WTC11 (cell line): ENCODE data around the gene GTF3C4. TPM values are rescaled to one million over a fixed set of nuclear protein-coding genes. Genes with fewer than 3 reads are reported as not detected.

Experiments used
- ATAC-seq: fragments of 200-7000 bp; cut with Tn5 transposase; 2 replicates; pipeline ENCODE4 v1.10.0; 2021; ENCODE audit warnings: mild to moderate bottlenecking, moderate library complexity
- CTCF ChIA-PET: fragments of 300-600 bp; sonication (Branson Sonifier 250); formaldehyde crosslinking; loops from one replicate; lab custom pipeline; 2021; ENCODE audit warnings: antibody characterized with exemption; lab: Charles Lee
- POLR2A ChIA-PET: fragments of 350-600 bp; sonication (Branson Sonifier 250); formaldehyde crosslinking; loops from one replicate; lab custom pipeline; 2021; ENCODE audit warnings: antibody characterized with exemption; lab: Charles Lee
- DNase-seq: peaks from one replicate; pipeline ENCODE4 v3.0.0; 2021; ENCODE audit warnings: low spot score
- H3K27ac Mint-ChIP-seq: 2 replicates; pipeline ENCODE4 v1.8.0; 2021; ENCODE audit warnings: mixed read lengths
- H3K27me3 Mint-ChIP-seq: 2 replicates; pipeline ENCODE4 v1.8.0; 2021; ENCODE audit warnings: low read depth, mild to moderate bottlenecking, moderate library complexity, mixed read lengths
- H3K36me3 Mint-ChIP-seq: 2 replicates; pipeline ENCODE4 v1.8.0; 2021; ENCODE audit warnings: mixed read lengths
- H3K4me1 Mint-ChIP-seq: 2 replicates; pipeline ENCODE4 v1.8.0; 2022; ENCODE audit warnings: mixed read lengths
- H3K4me3 Mint-ChIP-seq: 2 replicates; pipeline ENCODE4 v1.8.0; 2021; ENCODE audit warnings: mild to moderate bottlenecking, moderate library complexity, mixed read lengths
- H3K9me3 Mint-ChIP-seq: 2 replicates; pipeline ENCODE4 v1.8.0; 2021; ENCODE audit warnings: mixed read lengths
- E2F5 ChIP-seq: sonication (generic); formaldehyde crosslinking; IDR thresholded peaks from 2 replicates; pipeline ENCODE4 v1.8.1; 2022; ENCODE audit warnings: mild to moderate bottlenecking, moderate library complexity, missing genetic modification reagents
- FOXJ3 ChIP-seq: sonication (generic); formaldehyde crosslinking; IDR thresholded peaks from 2 replicates; pipeline ENCODE4 v1.9.0; 2021; ENCODE audit warnings: missing genetic modification reagents, mild to moderate bottlenecking, borderline replicate concordance
- FOXP1 ChIP-seq: sonication (generic); formaldehyde crosslinking; IDR thresholded peaks from 2 replicates; pipeline ENCODE4 v1.8.0; 2022; ENCODE audit warnings: missing genetic modification reagents, mild to moderate bottlenecking, moderate library complexity, borderline replicate concordance
- JUN ChIP-seq: sonication (generic); formaldehyde crosslinking; IDR thresholded peaks from 2 replicates; pipeline ENCODE4 v1.8.0; 2023; ENCODE audit warnings: mild to moderate bottlenecking, missing genetic modification reagents
- MYBL2 ChIP-seq: sonication (generic); formaldehyde crosslinking; IDR thresholded peaks from 2 replicates; pipeline ENCODE4 v1.8.1; 2023; ENCODE audit warnings: mild to moderate bottlenecking, moderate library complexity, missing genetic modification reagents
- NFATC4 ChIP-seq: fragments of 250-450 bp; sonication (Bioruptor Pico); IDR thresholded peaks from 2 replicates; pipeline ENCODE4 v1.9.0; 2021; ENCODE audit warnings: mild to moderate bottlenecking
- RORB ChIP-seq: fragments of 250-450 bp; sonication (Bioruptor Pico); IDR thresholded peaks from 2 replicates; pipeline ENCODE4 v1.9.0; 2021; ENCODE audit warnings: mild to moderate bottlenecking
- SMAD3 ChIP-seq: sonication (generic); formaldehyde crosslinking; IDR thresholded peaks from 2 replicates; pipeline ENCODE4 v1.8.0; 2022; ENCODE audit warnings: missing genetic modification reagents, mild to moderate bottlenecking, borderline replicate concordance
- TCF7 ChIP-seq: sonication (generic); formaldehyde crosslinking; IDR thresholded peaks from 2 replicates; pipeline ENCODE4 v1.8.0; 2022; ENCODE audit warnings: mild to moderate bottlenecking, low read depth, missing genetic modification reagents, moderate library complexity
- TEAD1 ChIP-seq: sonication (generic); formaldehyde crosslinking; IDR thresholded peaks from 2 replicates; pipeline ENCODE4 v1.8.0; 2022; ENCODE audit warnings: mild to moderate bottlenecking, missing genetic modification reagents
- TP53 ChIP-seq: sonication (generic); formaldehyde crosslinking; IDR thresholded peaks from 2 replicates; pipeline ENCODE4 v1.8.1; 2023; ENCODE audit warnings: mild to moderate bottlenecking, missing genetic modification reagents
- USF1 ChIP-seq: sonication (generic); formaldehyde crosslinking; IDR thresholded peaks from 2 replicates; pipeline ENCODE4 v1.8.0; 2022; ENCODE audit warnings: mild to moderate bottlenecking, missing genetic modification reagents
- ZMAT4 ChIP-seq: fragments of 250-450 bp; sonication (Bioruptor Pico); IDR thresholded peaks from 2 replicates; pipeline ENCODE4 v1.9.0; 2021; ENCODE audit warnings: mild to moderate bottlenecking
- ZNF263 ChIP-seq: sonication (generic); formaldehyde crosslinking; IDR thresholded peaks from 2 replicates; pipeline ENCODE4 v1.8.1; 2022; ENCODE audit warnings: low read depth, mild to moderate bottlenecking, moderate library complexity, missing genetic modification reagents
- ZNF425 ChIP-seq: fragments of 250-450 bp; sonication (Bioruptor Pico); conservative IDR thresholded peaks from 2 replicates; pipeline ENCODE4 v1.9.0; 2021; ENCODE audit warnings: mild to moderate bottlenecking
- total RNA-seq: library from RNA; stranded (reverse); gene quantifications from 3 replicates; pipeline ENCODE4 v1.2.3, GENCODE V29; 2021
- TF ChIP-seq, protein P1 (sequence below): sonication (generic); formaldehyde crosslinking; IDR thresholded peaks from 2 replicates; pipeline ENCODE4 v1.8.1; 2022; ENCODE audit warnings: missing genetic modification reagents, borderline replicate concordance
- TF ChIP-seq, protein P2 (sequence below): sonication (generic); formaldehyde crosslinking; IDR thresholded peaks from 2 replicates; pipeline ENCODE4 v1.8.0; 2023; ENCODE audit warnings: missing genetic modification reagents
- TF ChIP-seq, protein P3 (sequence below): sonication (generic); formaldehyde crosslinking; IDR thresholded peaks from 2 replicates; pipeline ENCODE4 v1.8.1; 2022; ENCODE audit warnings: low read depth, missing genetic modification reagents, borderline replicate concordance
- TF ChIP-seq, protein P4 (sequence below): sonication (generic); formaldehyde crosslinking; IDR thresholded peaks from 2 replicates; pipeline ENCODE4 v1.8.1; 2023; ENCODE audit warnings: mild to moderate bottlenecking, moderate library complexity, missing genetic modification reagents

GTF3C4 gene
- total RNA-seq, 1 experiment from 2014 or later, result 31.6 TPM

GRCh38 chr9:132644251-132644650 is 26.0 kb upstream of the GTF3C4 start:
- POLR2A ChIA-PET, result no interaction called here
- CTCF ChIA-PET, result interaction anchor here (0.5 to 1.2 kb wide), 6 partner anchors 25 to 516 kb away, joined by 3 read pairs; partner anchors contain the start of genes BARHL1 and DDX31
- Mint-ChIP-seq H3K36me3 (peaks cover 68% of the 10 kb centered on the region), H3K4me1 (no peaks in the 10 kb centered on the region)
- TF ChIP-seq, protein P1, sequence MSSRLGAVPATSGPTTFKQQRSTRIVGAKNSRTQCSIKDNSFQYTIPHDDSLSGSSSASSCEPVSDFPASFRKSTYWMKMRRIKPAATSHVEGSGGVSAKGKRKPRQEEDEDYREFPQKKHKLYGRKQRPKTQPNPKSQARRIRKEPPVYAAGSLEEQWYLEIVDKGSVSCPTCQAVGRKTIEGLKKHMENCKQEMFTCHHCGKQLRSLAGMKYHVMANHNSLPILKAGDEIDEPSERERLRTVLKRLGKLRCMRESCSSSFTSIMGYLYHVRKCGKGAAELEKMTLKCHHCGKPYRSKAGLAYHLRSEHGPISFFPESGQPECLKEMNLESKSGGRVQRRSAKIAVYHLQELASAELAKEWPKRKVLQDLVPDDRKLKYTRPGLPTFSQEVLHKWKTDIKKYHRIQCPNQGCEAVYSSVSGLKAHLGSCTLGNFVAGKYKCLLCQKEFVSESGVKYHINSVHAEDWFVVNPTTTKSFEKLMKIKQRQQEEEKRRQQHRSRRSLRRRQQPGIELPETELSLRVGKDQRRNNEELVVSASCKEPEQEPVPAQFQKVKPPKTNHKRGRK (CRISPR knock-in tag), result no peak
- TF ChIP-seq ZNF425 (no peak), NFATC4 (CRISPR knock-in tag) (no peak), RORB (no peak), TCF7 (no peak), ZMAT4 (CRISPR knock-in tag) (no peak), FOXJ3 (CRISPR knock-in tag) (no peak), TEAD1 (CRISPR knock-in tag) (no peak), MYBL2 (CRISPR knock-in tag) (no peak), ZNF263 (CRISPR knock-in tag) (no peak), FOXP1 (no peak), SMAD3 (CRISPR knock-in tag) (no peak), JUN (CRISPR knock-in tag) (no peak), TP53 (CRISPR knock-in tag) (no peak), USF1 (CRISPR knock-in tag) (no peak), E2F5 (CRISPR knock-in tag) (no peak)
- TF ChIP-seq, protein P2, sequence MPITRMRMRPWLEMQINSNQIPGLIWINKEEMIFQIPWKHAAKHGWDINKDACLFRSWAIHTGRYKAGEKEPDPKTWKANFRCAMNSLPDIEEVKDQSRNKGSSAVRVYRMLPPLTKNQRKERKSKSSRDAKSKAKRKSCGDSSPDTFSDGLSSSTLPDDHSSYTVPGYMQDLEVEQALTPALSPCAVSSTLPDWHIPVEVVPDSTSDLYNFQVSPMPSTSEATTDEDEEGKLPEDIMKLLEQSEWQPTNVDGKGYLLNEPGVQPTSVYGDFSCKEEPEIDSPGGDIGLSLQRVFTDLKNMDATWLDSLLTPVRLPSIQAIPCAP (CRISPR knock-in tag), result no peak
- TF ChIP-seq, protein P3, sequence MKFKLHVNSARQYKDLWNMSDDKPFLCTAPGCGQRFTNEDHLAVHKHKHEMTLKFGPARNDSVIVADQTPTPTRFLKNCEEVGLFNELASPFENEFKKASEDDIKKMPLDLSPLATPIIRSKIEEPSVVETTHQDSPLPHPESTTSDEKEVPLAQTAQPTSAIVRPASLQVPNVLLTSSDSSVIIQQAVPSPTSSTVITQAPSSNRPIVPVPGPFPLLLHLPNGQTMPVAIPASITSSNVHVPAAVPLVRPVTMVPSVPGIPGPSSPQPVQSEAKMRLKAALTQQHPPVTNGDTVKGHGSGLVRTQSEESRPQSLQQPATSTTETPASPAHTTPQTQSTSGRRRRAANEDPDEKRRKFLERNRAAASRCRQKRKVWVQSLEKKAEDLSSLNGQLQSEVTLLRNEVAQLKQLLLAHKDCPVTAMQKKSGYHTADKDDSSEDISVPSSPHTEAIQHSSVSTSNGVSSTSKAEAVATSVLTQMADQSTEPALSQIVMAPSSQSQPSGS (CRISPR knock-in tag), result no peak
- TF ChIP-seq, protein P4, sequence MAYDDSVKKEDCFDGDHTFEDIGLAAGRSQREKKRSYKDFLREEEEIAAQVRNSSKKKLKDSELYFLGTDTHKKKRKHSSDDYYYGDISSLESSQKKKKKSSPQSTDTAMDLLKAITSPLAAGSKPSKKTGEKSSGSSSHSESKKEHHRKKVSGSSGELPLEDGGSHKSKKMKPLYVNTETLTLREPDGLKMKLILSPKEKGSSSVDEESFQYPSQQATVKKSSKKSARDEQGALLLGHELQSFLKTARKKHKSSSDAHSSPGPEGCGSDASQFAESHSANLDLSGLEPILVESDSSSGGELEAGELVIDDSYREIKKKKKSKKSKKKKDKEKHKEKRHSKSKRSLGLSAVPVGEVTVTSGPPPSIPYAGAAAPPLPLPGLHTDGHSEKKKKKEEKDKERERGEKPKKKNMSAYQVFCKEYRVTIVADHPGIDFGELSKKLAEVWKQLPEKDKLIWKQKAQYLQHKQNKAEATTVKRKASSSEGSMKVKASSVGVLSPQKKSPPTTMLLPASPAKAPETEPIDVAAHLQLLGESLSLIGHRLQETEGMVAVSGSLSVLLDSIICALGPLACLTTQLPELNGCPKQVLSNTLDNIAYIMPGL (CRISPR knock-in tag), result no peak
- TF ChIP-seq, all 79 proteins: peak for 0
- Mint-ChIP-seq H3K9me3 (no peaks in the 10 kb centered on the region), H3K27me3 (no peaks in the 10 kb centered on the region), H3K4me3 (no peak overlapping the region), H3K27ac (no peak overlapping the region)
- ATAC-seq (peak; percentile 88), DNase-seq (no peak)
